HG03064 (cell line): ENCODE data around the gene ANXA10.

ENCODE experiments used
- ATAC-seq: cut with Tn5 transposase; IDR thresholded peaks from one replicate; pipeline ENCODE4 v1.9.1; 2021; ENCODE audit warnings: low read depth; ENCODE audit not compliant: unreplicated experiment

Gene ANXA10

DNA sequence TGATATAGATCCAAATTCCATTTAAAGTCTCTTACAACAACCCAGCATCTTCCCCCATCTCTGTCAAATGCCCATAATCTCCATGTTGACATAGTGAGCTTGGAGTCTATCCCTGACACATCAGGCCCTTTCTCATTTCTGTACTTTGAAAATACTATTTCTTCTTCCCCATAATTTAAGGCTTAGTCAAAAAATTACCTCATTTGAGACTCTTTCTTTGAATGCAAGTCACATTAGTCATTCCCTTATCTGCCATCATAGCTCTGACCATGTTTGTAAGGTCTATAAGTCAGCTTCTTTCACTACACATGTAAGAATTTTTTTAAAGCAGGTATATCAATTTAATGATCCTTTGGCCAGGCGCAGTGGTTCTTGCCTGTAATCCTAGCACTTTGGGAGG lies 126.3 kb downstream of the ANXA10 start:
- no peak for ATAC-seq

DNA sequence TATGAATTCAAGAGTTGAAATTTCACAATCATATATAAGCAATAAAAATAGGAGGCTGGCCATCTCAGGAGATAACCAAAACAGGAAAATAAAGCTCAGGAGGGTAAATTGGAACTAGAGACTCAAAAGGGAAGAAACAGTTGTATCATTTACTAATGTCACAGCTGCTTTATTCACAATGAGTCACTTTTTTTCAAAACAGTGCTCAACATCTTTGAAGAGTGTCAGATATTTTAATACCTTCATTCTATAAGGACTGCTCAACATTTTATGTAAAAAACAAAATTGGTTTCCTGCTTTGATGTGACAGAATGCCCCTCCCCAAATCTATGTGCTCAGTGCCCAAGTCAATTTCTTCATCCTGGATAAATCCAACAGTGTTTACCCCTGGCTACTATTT lies 128.6 kb downstream of the ANXA10 start:
- ATAC-seq, result no peak

- ATAC-seq, result no peak
Measured at GRCh38 chr4:168221301-168221700, 129.0 kb downstream of the ANXA10 start.
